ENCODE results near the gene TUNAR. TPM values are rescaled to one million over a fixed set of nuclear protein-coding genes. Genes with fewer than 3 reads are reported as not detected.

TUNAR gene
- total and polyA plus RNA-seq, 2 of the 4 experiments (the other 2 are of a cell fraction) = not detected

DNA sequence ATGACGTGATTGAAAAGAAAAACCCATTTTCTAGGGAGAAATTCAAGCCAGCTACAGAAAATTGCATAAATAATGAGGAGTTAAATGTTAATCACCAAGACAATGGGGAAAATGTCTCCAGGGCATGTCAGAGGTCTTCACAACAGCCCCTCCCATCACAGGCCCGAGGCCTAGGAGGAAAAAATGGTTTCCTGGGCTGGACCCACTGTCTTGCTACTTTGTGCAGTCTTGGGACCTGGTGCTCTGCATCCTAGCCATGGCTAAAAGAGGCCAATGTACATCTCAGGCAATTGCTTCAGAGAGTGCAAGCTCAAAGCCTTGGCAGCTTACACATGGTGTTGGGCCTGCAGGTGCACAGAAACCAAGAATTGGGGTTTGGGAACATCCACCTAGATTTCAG, 65.3 kb downstream of the TUNAR start:
- no peak overlapping the region for H3K4me3 ChIP-seq (ENCODE audit: insufficient read depth, low read depth, low read length)
- no CpG with 5 or more reads among the region's 2 CpGs for WGBS, 2 experiments (ENCODE audit: extremely low coverage in 2 of 2, insufficient read length in 1 of 2)
- no peak overlapping the region for H3K18ac ChIP-seq (ENCODE audit: low read depth, low read length)
- H3K9ac ChIP-seq (ENCODE audit: low read depth, low read length) = no peak overlapping the region
- no peak overlapping the region for H2AK5ac ChIP-seq (ENCODE audit: low read depth, low read length)
- H4K5ac ChIP-seq (ENCODE audit: low read depth, low read length) = no peak overlapping the region
- H2BK20ac ChIP-seq (ENCODE audit: low read depth, low read length) = no peak overlapping the region
- no peaks in the 10 kb centered on the region for H3K79me1 ChIP-seq (ENCODE audit: low read depth in 1 of 2, low read length in 2 of 2)
- no peaks in the 10 kb centered on the region for H3K36me3 ChIP-seq (ENCODE audit: control insufficient read depth, insufficient read depth, low read length)
- H3K9me3 ChIP-seq (ENCODE audit: control insufficient read depth, insufficient read depth, low read length) = no peaks in the 10 kb centered on the region
- H3K23ac ChIP-seq (ENCODE audit: low read depth, low read length) = no peak overlapping the region
- H3K27me3 ChIP-seq (ENCODE audit: control insufficient read depth, insufficient read depth, low read length) = no peaks in the 10 kb centered on the region
- ATAC-seq (ENCODE audit: low read depth) (no peak), DNase-seq (no peak)
- BruUV-seq (replicated peaks) = no TSS peak
- H4K20me1 ChIP-seq (ENCODE audit: insufficient read depth, low read length) = no peaks in the 10 kb centered on the region
- H3K56ac ChIP-seq (ENCODE audit: extremely low read depth, insufficient read depth, low read length) = no peak overlapping the region
- no peak overlapping the region for H3K4ac ChIP-seq (ENCODE audit: low read depth, low read length)
- H2AK9ac ChIP-seq (replicated peaks; ENCODE audit: low read depth, low read length, poor library complexity) = no peak overlapping the region
- no peak overlapping the region for H4K91ac ChIP-seq (ENCODE audit: insufficient read depth, low read depth, low read length)
- H3K27ac ChIP-seq (ENCODE audit: insufficient read depth, low read length) = no peak overlapping the region
- no peak overlapping the region for H2BK5ac ChIP-seq (ENCODE audit: low read depth, low read length, poor library complexity, severe bottlenecking)
- no peak overlapping the region for H3K14ac ChIP-seq (replicated peaks; ENCODE audit: low read depth, low read length)
- dilution Hi-C loops (cut with HindIII; ENCODE audit: low sequenced_read_pairs, unreplicated experiment) = no loop called here
- no peak for TF ChIP-seq RFX5 (IDR thresholded peaks at IDR 0.05; ENCODE audit: low read depth, low read length)
- TF ChIP-seq RCOR1 (IDR thresholded peaks at IDR 0.05; ENCODE audit: insufficient replicate concordance, low read length) = no peak
- no peak for TF ChIP-seq NFE2L2 (IDR thresholded peaks at IDR 0.05; ENCODE audit: low read depth, low read length)
- TF ChIP-seq FOS (IDR thresholded peaks at IDR 0.05; ENCODE audit: low read depth, low read length) = no peak
- TF ChIP-seq MAZ (IDR thresholded peaks at IDR 0.05; ENCODE audit: borderline replicate concordance, low read depth, low read length) = no peak
- TF ChIP-seq SMC3 (IDR thresholded peaks at IDR 0.05; ENCODE audit: low read depth, low read length) = no peak
- TF ChIP-seq BHLHE40 (IDR thresholded peaks at IDR 0.05; ENCODE audit: low read depth, low read length) = no peak
- TF ChIP-seq CHD1 (IDR thresholded peaks at IDR 0.05; ENCODE audit: low read depth, low read length) = no peak
- TF ChIP-seq USF2 (IDR thresholded peaks at IDR 0.05; ENCODE audit: low read depth, low read length) = no peak
- no peak for TF ChIP-seq MAFK (IDR thresholded peaks at IDR 0.05; ENCODE audit: low read depth, low read length)
- TF ChIP-seq, protein P1, sequence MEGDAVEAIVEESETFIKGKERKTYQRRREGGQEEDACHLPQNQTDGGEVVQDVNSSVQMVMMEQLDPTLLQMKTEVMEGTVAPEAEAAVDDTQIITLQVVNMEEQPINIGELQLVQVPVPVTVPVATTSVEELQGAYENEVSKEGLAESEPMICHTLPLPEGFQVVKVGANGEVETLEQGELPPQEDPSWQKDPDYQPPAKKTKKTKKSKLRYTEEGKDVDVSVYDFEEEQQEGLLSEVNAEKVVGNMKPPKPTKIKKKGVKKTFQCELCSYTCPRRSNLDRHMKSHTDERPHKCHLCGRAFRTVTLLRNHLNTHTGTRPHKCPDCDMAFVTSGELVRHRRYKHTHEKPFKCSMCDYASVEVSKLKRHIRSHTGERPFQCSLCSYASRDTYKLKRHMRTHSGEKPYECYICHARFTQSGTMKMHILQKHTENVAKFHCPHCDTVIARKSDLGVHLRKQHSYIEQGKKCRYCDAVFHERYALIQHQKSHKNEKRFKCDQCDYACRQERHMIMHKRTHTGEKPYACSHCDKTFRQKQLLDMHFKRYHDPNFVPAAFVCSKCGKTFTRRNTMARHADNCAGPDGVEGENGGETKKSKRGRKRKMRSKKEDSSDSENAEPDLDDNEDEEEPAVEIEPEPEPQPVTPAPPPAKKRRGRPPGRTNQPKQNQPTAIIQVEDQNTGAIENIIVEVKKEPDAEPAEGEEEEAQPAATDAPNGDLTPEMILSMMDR (conservative IDR thresholded peaks at IDR 0.05; ENCODE audit: low read depth, low read length) = no peak
- TF ChIP-seq POLR2A (IDR thresholded peaks at IDR 0.05; ENCODE audit: low read depth, low read length) = no peak
- TF ChIP-seq MXI1 (IDR thresholded peaks at IDR 0.05; ENCODE audit: borderline replicate concordance, low read depth, low read length) = no peak
- H3K4me2 ChIP-seq (ENCODE audit: low read depth, low read length) = no peak overlapping the region
- H2BK120ac ChIP-seq (ENCODE audit: low read depth, low read length) = no peak overlapping the region
- POLR2A ChIA-PET (ENCODE audit: unreplicated experiment) = no interaction called here
- no peaks in the 10 kb centered on the region for H3K4me1 ChIP-seq (ENCODE audit: control insufficient read depth, insufficient read depth, low read length)
- no peak overlapping the region for H4K8ac ChIP-seq (ENCODE audit: low read depth in 2 of 2, low read length in 2 of 2)
- in situ Hi-C loops (cut with MboI; ENCODE audit: low sequenced_read_pairs) = no loop called here
- intact Hi-C loops (cut with micrococcal nuclease) = no loop called here
- no peak overlapping the region for H2BK15ac ChIP-seq (ENCODE audit: low read depth, low read length)
- CTCF ChIA-PET = no interaction called here
- no peaks in the 10 kb centered on the region for H3K9me1 ChIP-seq (ENCODE audit: insufficient read depth, low read length)
- H2AFZ ChIP-seq (replicated peaks; ENCODE audit: low read length, poor library complexity) = no peak overlapping the region
